Ovary (tissue), 10 donors: ENCODE results near the gene BPHL. TPM values are rescaled to one million over a fixed set of nuclear protein-coding genes. Genes with fewer than 3 reads are reported as not detected.

Experiments used
- DNase-seq, 5 donors: peaks; one replicate each; pipeline ENCODE4 v3.0.0-alpha.2; 2019 to 2020
- H3K27ac ChIP-seq, 2 donors: fragments of 200-600 bp; one replicate each; pipeline versions ENCODE4 v1.5.1 to v1.8.0; 2019 to 2022
- H3K27me3 ChIP-seq: fragments of 200-600 bp; one replicate; pipeline ENCODE4 v1.8.0; 2022
- H3K36me3 ChIP-seq: fragments of 200-600 bp; sonication (generic); one replicate; pipeline ENCODE4 v1.5.1; 2019
- H3K4me1 ChIP-seq: one replicate; pipeline ENCODE4 v1.8.1; 2013; ENCODE audit warnings: mild to moderate bottlenecking, moderate library complexity; ENCODE audit not compliant: insufficient read depth
- H3K4me3 ChIP-seq: fragments of 200-600 bp; sonication (generic); one replicate; pipeline ENCODE4 v1.5.1; 2017
- H3K9me3 ChIP-seq, 2 donors: fragments of 200-600 bp in 1 of 2; sonication (generic) in 1 of 2; one replicate each; pipeline versions ENCODE4 v1.5.1 to v1.8.1; 2013 to 2019; ENCODE audit warnings: mild to moderate bottlenecking in 1 of 2, moderate library complexity in 1 of 2
- EP300 ChIP-seq: sonication (generic); formaldehyde crosslinking; IDR thresholded peaks from one replicate; pipeline ENCODE4 v1.6.1; 2017; ENCODE audit warnings: antibody characterized with exemption
- POLR2A ChIP-seq: fragments of 450-650 bp; IDR thresholded peaks from one replicate; pipeline ENCODE4 v1.6.1; 2017; ENCODE audit warnings: antibody characterized with exemption, mild to moderate bottlenecking, moderate library complexity
- WGBS, 3 donors: extraction: QIAGEN DNeasy Blood & Tissue Kit in 1 of 3; methylation state at CpG; one replicate each; pipeline versions ENCODE4 v1.1.5 to v1.1.7; 2013 to 2017; 5-methylcytosine and 5-hydroxymethylcytosine counted together
- intact Hi-C, 4 donors: fragments of 100-400 bp; cut with DNase I; formaldehyde crosslinking; loops; one replicate each; pipeline versions ENCODE4 v1.11.0 to v1.15.1; 2022 to 2023
- long read RNA-seq, 3 donors: library from polyadenylated mRNA in 2 of 3; unstranded in 2 of 3; transcript quantifications; one replicate each; pipeline ENCODE4 v2.0.0 and lab custom pipeline, GENCODE V29; 2021 to 2026
- polyA plus RNA-seq, 2 donors: library from polyadenylated mRNA; stranded (reverse); fragments of 200-250 nt in 1 of 2; fragments of 350-450 nt in 1 of 2; fragmentation: Illumina TruSeq in 1 of 2; extraction: RNeasy Lipid Tissue Mini Kit (QIAGEN cat#74804) in 1 of 2; gene quantifications; one replicate each; pipeline ENCODE4 v1.2.3, GENCODE V29; 2013 to 2014
- total RNA-seq, 7 donors: library from RNA; depleted of rRNA in 2 of 7; stranded (reverse); fragments of >200 nt in 2 of 7; fragmentation: NEBNext Ultra II Directional in 3 of 7; extraction: Animal tissue kit (Norgen Biotek cat#: 25700) in 3 of 7; gene quantifications; one replicate each; pipeline versions ENCODE4 v1.1.0 to v1.2.4, GENCODE V29; 2016 to 2023
- TF ChIP-seq, protein P1 (sequence below), 3 donors: fragments of 450-650 bp in 2 of 3; fragments of 200-600 bp in 1 of 3; IDR thresholded peaks; one replicate each; pipeline versions ENCODE4 v1.5.1 to v1.8.0; 2016 to 2022; ENCODE audit warnings: antibody characterized with exemption in 3 of 3, mild to moderate bottlenecking in 1 of 3
- donor health status: DM: no; HTN: no; CAD: no; lungs with moderate emphysema.
- donor health status: DM: no; HTN: no; CAD: no.
- donor health status: Bipolar disorder and iron deficiency.
- donor health status: DM: yes; HTN: yes; CAD: no.
- donor health status: DM: no; HTN: no; CAD: no.
- donor health status: DM: yes; HTN: yes; CAD: no.

The BPHL gene
- total RNA-seq (10 to 100 TPM in 6 of 7 donors, 1 to 10 TPM in 1; 6.1 to 18.0 (median 13.9) TPM), polyA plus RNA-seq (10 to 100 TPM; 10.4 to 23.7 TPM)
- long read RNA-seq, donor 1, transcript BPHL-203 (7 exons, 1,928 nt), result major isoform, 76 of 105 reads
- long read RNA-seq, donor 1, transcript BPHL-205 (8 exons, 1,563 nt), result minor isoform, 13 of 105 reads
- long read RNA-seq, donor 1, partial matches to known transcripts, result 1 of 105 reads
- long read RNA-seq, donor 1, other reads (novel, unspliced or antisense), result 12 of 105 reads
- long read RNA-seq, donor 2, transcript BPHL-203 (7 exons, 1,928 nt), result major isoform, 15 of 31 reads
- long read RNA-seq, donor 2, partial matches to known transcripts, result 15 of 31 reads
- long read RNA-seq, donor 2, other reads (novel, unspliced or antisense), result 0 of 31 reads
- long read RNA-seq, donor 3, transcript BPHL-203 (7 exons, 1,928 nt), result major isoform, 18 of 28 reads
- long read RNA-seq, donor 3, partial matches to known transcripts, result 1 of 28 reads
- long read RNA-seq, donor 3, other reads (novel, unspliced or antisense), result 8 of 28 reads

DNA sequence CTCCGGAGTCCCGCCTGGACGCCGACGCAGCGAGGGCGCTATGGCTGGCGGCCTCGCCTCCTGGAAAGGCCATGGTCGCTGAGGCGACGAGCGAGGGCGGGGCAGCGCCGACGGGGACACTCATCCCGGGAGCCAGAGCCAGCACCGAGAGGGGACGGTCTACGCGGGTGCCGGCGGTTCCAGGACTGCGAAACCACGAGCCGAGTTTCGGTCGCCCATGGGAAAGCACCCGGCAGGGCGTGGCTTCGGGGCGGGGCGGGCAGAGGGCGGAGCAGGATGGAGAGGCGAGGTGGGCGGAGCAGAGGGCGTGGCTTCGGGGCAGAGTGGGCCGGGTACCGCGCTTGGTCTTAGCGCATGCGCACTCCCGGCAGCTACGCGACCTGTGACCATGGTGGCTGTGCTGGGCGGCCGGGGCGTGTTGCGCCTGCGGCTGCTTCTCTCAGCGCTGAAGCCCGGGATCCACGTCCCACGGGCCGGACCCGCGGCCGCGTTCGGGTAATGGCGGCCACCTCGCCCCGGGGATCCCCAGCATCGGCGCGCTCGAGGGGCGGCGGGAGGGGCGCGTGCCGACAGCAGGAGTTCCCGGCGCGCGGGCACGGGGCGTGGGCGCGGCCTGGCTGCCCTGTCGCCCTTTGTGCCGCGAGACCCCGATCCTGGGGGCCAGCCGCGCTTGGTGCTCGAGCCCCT is at the start of gene BPHL:
Gene BPHL, plus strand, starts transcription at position 359 of the 687 bp plus-strand sequence. Its CDS starts 30 bp downstream, at position 389.
- 0 to 1% (median 0%) methylated on average over 67 to 89 of the region's 89 CpGs for WGBS, 3 donors
- TF ChIP-seq, protein P1, sequence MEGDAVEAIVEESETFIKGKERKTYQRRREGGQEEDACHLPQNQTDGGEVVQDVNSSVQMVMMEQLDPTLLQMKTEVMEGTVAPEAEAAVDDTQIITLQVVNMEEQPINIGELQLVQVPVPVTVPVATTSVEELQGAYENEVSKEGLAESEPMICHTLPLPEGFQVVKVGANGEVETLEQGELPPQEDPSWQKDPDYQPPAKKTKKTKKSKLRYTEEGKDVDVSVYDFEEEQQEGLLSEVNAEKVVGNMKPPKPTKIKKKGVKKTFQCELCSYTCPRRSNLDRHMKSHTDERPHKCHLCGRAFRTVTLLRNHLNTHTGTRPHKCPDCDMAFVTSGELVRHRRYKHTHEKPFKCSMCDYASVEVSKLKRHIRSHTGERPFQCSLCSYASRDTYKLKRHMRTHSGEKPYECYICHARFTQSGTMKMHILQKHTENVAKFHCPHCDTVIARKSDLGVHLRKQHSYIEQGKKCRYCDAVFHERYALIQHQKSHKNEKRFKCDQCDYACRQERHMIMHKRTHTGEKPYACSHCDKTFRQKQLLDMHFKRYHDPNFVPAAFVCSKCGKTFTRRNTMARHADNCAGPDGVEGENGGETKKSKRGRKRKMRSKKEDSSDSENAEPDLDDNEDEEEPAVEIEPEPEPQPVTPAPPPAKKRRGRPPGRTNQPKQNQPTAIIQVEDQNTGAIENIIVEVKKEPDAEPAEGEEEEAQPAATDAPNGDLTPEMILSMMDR (IDR thresholded peaks at IDR 0.05), result no peak
- peak; percentile 67 for TF ChIP-seq POLR2A
- TF ChIP-seq EP300, result no peak
- Histone ChIP-seq H3K4me1 (peaks cover 2% of the 10 kb centered on the region), H3K9me3 (no peaks in the 10 kb centered on the region), H3K36me3 (no peaks in the 10 kb centered on the region), H3K27me3 (no peaks in the 10 kb centered on the region), H3K4me3 (peak within 1 kb of the TSS; percentile 66), H3K27ac (peak within 1 kb of the TSS; percentile 66 to 89)
- intact Hi-C loops, result no loop called here
- DNase-seq, result peak; percentile 98 to 99 (median 99)

DNA sequence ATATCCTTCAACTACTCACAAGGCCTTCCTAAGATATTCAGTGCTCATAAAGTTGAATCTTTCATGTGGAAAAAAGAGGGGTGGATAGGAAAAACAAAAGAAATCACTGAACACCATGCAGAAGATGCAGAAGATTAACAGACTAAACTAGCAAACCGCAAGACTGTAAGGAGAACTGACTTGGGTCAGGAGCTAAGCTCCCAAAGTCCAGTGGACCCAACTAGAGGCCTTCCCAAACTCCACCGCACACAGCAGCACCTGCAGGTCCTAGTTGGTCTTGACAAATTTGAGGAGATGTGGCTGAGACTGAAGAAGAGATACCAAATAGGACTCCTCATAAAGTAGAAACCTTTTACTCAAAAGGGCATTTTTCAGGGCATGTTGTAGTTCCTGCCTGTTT is 46.9 kb upstream of the BPHL start:
- DNase-seq, result no peak
- TF ChIP-seq EP300, result no peak
- TF ChIP-seq, protein P1 (IDR thresholded peaks at IDR 0.05), result no peak
- TF ChIP-seq POLR2A, result no peak
- H3K36me3 ChIP-seq, result no peaks in the 10 kb centered on the region
- no peak overlapping the region for H3K27ac ChIP-seq
- H3K4me1 ChIP-seq, result peaks cover 8% of the 10 kb centered on the region
- no peak overlapping the region for H3K4me3 ChIP-seq
- H3K27me3 ChIP-seq, result no peaks in the 10 kb centered on the region
- whole genome bisulfite sequencing, 3 donors, result 85 to 88% (median 87%) methylated on average over 2 of the region's 2 CpGs
- intact Hi-C loops, result no loop called here
- H3K9me3 ChIP-seq, result no peaks in the 10 kb centered on the region

DNA sequence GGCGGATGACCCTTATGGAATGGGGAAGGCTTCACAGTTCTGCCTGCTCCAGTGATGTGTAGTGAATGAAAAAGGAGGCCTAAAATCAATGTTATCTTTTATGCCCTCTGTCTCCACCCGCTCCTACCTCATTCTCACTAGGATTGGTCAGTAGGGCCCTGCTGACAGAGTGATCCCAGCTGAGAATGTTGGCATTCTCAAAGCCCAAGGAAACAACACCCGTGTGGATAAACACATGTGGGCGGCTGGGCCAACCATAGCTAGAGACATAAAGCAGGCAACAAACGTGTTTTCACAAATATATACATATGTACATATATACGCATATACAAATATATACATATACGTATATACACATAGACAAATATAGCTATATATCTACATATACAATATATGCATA is 45.7 kb upstream of the BPHL start:
- intact Hi-C loops, result no loop called here
- DNase-seq, result no peak
- Histone ChIP-seq H3K9me3 (no peaks in the 10 kb centered on the region), H3K27ac (no peak overlapping the region), H3K4me3 (no peak overlapping the region), H3K4me1 (peaks cover 8% of the 10 kb centered on the region), H3K27me3 (no peaks in the 10 kb centered on the region), H3K36me3 (no peaks in the 10 kb centered on the region)
- WGBS, 3 donors, result 64 to 76% (median 66%) methylated on average over 7 of the region's 7 CpGs
- TF ChIP-seq POLR2A, result no peak

DNA sequence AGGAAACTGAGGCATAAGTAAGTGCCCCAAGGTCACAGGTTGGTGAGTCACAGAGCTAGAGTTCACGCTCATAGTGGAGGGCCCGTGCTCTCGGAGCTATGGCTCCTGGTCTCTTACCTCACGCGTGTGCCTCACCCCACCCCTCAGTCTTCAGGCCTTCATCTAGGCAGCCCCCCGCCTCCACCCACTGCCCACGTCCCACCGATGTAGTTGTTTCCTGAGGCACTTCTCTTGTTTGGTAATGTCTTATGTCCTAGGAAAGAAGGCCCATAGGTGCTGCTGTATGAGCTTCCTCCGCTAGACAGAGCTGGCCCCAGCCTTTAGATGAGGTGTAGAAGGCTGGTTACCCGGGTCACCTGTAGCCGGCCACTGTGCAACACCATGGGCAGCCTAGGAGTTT is 45.1 kb upstream of the BPHL start:
- no peak overlapping the region for H3K27ac ChIP-seq
- H3K27me3 ChIP-seq, result no peaks in the 10 kb centered on the region
- no peaks in the 10 kb centered on the region for H3K9me3 ChIP-seq
- intact Hi-C loops, result no loop called here
- TF ChIP-seq EP300 (no peak), POLR2A (no peak)
- TF ChIP-seq, protein P1 (IDR thresholded peaks at IDR 0.05), result no peak
- 80 to 92% (median 92%) methylated on average over 11 of the region's 11 CpGs for WGBS, 3 donors
- no peaks in the 10 kb centered on the region for H3K36me3 ChIP-seq
- H3K4me1 ChIP-seq, result peaks cover 8% of the 10 kb centered on the region
- no peak for DNase-seq
- H3K4me3 ChIP-seq, result no peak overlapping the region

DNA sequence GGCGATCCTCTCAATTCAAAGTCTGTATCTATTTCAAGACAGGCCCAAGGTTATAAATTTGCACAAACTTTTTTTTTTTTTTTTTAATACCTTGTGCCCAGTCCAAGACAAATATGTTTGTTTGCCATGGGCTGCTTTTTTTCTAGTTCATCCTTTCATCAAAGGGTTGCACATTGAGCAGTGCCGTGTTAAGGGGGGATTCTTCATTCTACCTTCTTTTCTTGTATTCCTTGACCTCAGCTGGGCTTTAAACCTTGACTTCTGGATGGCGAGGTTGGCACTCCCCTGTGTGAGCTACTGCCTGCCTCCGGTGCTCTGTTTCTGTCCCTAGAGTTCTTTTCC is 42.8 kb upstream of the BPHL start:
- H3K27me3 ChIP-seq, result no peaks in the 10 kb centered on the region
- H3K4me3 ChIP-seq, result no peak overlapping the region
- H3K4me1 ChIP-seq, result peaks cover 5% of the 10 kb centered on the region
- intact Hi-C loops, result no loop called here
- no peak overlapping the region for H3K27ac ChIP-seq
- no peaks in the 10 kb centered on the region for H3K36me3 ChIP-seq
- WGBS, 3 donors, result 30 to 41% (median 37%) methylated on average over 4 of the region's 4 CpGs
- H3K9me3 ChIP-seq, result no peaks in the 10 kb centered on the region
- TF ChIP-seq EP300 (no peak), POLR2A (no peak)
- TF ChIP-seq, protein P1 (IDR thresholded peaks at IDR 0.05), result no peak
- no peak for DNase-seq
